ENCODE measurements around the gene BRD7.

BRD7 gene

GRCh38 chr16:50288920-50289319 lies 79.9 kb downstream of the BRD7 start:
- no peak for DNase-seq (ENCODE audit: low spot score)

- no peak for DNase-seq (ENCODE audit: low spot score)
These were observed 80.8 kb downstream of the BRD7 start for GRCh38 chr16:50288026-50288425.

- DNase-seq (ENCODE audit: low spot score): no peak
These were observed 82.1 kb downstream of the BRD7 start for GRCh38 chr16:50286681-50287080.

GRCh38 chr16:50285406-50286003 lies 83.3 kb downstream of the BRD7 start:
- no peak for DNase-seq (ENCODE audit: low spot score)

- DNase-seq (ENCODE audit: low spot score): no peak
These were observed 84.5 kb downstream of the BRD7 start for GRCh38 chr16:50284131-50284911.

- DNase-seq (ENCODE audit: low spot score): no peak
These were observed 85.7 kb downstream of the BRD7 start for GRCh38 chr16:50282955-50283631.

- DNase-seq (ENCODE audit: low spot score): no peak
These were observed 86.7 kb downstream of the BRD7 start for GRCh38 chr16:50282010-50282538.

GRCh38 chr16:50281391-50282009 lies 87.3 kb downstream of the BRD7 start:
- DNase-seq (ENCODE audit: low spot score): no peak

GRCh38 chr16:50280932-50281331 lies 87.9 kb downstream of the BRD7 start:
- DNase-seq (ENCODE audit: low spot score): no peak

GRCh38 chr16:50279504-50279865 lies 89.3 kb downstream of the BRD7 start:
- DNase-seq (ENCODE audit: low spot score): no peak

GRCh38 chr16:50278251-50278650 lies 90.5 kb downstream of the BRD7 start:
- no peak for DNase-seq (ENCODE audit: low spot score)

GRCh38 chr16:50276801-50277555 lies 91.8 kb downstream of the BRD7 start:
- DNase-seq (ENCODE audit: low spot score): no peak

- no peak for DNase-seq (ENCODE audit: low spot score)
These were observed 92.5 kb downstream of the BRD7 start for GRCh38 chr16:50276326-50276640.

- DNase-seq (ENCODE audit: low spot score): no peak
These were observed 93.1 kb downstream of the BRD7 start for GRCh38 chr16:50275428-50276325.

- no peak for DNase-seq (ENCODE audit: low spot score)
These were observed 93.7 kb downstream of the BRD7 start for GRCh38 chr16:50275098-50275415.

GRCh38 chr16:50274326-50275097 lies 94.3 kb downstream of the BRD7 start:
- DNase-seq (ENCODE audit: low spot score): no peak

GRCh38 chr16:50273888-50274325 lies 94.9 kb downstream of the BRD7 start:
- no peak for DNase-seq (ENCODE audit: low spot score)

GRCh38 chr16:50273382-50273690 lies 95.5 kb downstream of the BRD7 start:
- DNase-seq (ENCODE audit: low spot score): no peak

- no peak for DNase-seq (ENCODE audit: low spot score)
These were observed 96.0 kb downstream of the BRD7 start for GRCh38 chr16:50272687-50273381.

GRCh38 chr16:50272111-50272571 lies 96.6 kb downstream of the BRD7 start:
- DNase-seq (ENCODE audit: low spot score): no peak

All from SW480 (cell line).